Ramos (cell line): ENCODE data around the gene SAMD11.

ENCODE experiments used
- in situ Hi-C: fragments of 300-500 bp; cut with MboI; formaldehyde crosslinking; loops from one replicate; pipeline ENCODE4 v1.14.3; 2022; ENCODE audit warnings: low sequenced_read_pairs; ENCODE audit not compliant: unreplicated experiment

Gene SAMD11

DNA sequence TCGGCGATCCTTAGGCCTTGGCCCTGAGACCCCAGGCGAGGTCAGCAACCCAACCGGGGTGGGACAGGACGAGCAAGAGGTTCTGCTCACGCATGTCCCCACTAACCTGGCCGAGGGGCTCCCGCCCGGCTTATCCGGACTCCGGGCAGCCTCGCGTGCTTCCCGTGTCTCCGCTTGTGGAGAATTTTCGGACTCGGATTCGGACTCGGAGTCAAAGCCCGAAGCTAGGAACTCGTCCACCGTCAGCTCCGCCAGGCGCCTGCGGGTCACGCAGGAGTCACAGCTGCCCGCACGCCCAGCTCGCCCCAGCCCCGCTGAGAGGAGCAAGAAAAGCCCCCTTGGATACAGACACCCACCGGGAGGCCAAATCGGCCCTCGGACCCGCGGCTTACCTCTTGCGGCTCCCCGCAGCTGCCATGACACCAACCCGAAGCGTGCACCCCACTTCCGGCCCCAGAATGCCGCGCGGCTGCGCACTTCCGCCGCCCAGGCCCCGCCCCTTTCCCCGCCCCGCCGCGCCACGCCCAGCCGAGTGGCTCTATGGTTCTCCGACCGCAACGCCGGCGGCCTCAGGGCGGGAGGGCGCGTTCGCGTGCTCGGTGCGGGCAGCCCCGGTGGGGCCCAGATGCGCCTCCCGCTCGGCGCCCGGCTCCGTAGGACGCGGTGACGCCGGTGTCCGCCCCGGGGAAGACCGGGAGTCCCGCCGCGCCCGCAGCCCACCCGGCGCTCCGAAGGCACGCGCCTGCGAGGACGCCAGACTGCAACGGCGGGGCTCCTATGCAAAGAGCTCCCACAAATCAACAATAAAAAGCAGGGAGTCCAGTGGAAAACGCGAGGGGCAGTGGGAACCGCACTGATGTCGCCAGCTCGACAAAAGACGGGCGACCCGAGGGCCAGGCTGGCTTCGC is 35.4 kb downstream of the SAMD11 start, which contains the start of gene NOC2L:
Gene NOC2L (minus strand): TSS at position 434 of the 908 bp plus-strand sequence. CDS start 16 bp downstream, at position 418.
- in situ Hi-C loops = no loop called here

DNA sequence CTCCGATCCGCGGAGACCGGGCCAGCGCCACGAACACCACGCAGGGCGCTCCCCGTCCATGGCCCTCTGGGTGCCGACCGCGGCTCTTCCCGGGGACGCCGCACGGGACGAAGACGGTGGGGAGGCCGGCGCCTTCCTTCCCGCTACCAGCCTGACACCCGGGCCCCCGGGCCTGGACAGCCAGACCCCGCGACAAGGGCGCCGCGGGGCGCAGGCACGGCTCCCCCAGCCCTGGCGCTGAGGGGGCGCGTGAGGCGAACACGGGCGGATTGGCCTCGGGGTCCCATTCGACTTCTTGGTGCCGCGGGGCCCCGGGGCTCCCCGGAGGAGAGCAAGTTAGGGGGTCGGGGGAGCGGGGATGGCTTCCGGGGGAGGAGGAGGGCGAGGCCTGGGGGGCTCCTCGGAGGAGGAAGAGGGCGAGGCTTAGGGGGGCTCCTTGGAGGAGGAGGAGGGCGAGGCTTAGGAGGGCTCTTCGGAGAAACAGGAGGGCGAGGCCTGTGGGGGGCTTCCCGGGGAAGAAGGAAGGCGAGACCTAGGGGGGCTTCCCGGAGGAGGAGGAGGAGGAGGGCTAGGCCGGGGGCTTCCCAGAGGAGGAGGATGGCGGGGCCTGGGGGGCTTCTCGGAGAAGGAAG is 36.1 kb downstream of the SAMD11 start:
- in situ Hi-C loops = no loop called here

DNA sequence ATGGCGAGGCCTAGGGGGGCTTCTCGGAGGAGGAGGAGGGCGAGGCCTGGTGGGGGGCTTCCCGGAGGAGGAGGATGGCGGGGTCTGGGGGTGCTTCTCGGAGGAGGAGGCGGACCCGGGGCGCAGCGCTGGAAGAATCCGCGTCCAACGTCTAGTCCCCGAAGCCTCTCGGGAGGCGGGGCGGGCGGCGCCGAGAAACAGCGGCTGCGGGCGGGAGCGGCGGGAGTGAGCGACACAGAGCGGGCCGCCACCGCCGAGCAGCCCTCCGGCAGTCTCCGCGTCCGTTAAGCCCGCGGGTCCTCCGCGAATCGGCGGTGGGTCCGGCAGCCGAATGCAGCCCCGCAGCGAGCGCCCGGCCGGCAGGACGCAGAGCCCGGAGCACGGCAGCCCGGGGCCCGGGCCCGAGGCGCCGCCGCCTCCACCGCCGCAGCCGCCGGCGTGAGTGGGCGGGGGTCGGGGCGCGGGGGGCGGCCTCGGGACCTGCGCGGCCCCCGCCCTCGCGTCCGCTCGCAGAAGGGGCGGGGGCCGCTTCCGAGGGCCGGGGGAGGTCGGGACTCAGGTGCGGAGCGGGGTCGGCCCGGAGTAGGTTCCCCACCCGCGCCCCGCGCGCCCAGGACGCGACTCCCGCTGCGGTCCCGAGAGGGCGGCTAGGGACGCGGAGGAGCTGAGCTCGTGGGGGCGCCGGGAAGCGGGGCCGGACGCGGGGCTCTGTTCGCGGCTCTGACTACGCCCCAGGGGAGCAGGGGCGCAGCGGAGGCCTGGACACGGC is 36.8 kb downstream of the SAMD11 start, which contains the start of gene KLHL17:
Gene KLHL17 (plus strand): TSS at position 222 of the 769 bp plus-strand sequence. CDS start 110 bp downstream, at position 332.
- in situ Hi-C loops = no loop called here

DNA sequence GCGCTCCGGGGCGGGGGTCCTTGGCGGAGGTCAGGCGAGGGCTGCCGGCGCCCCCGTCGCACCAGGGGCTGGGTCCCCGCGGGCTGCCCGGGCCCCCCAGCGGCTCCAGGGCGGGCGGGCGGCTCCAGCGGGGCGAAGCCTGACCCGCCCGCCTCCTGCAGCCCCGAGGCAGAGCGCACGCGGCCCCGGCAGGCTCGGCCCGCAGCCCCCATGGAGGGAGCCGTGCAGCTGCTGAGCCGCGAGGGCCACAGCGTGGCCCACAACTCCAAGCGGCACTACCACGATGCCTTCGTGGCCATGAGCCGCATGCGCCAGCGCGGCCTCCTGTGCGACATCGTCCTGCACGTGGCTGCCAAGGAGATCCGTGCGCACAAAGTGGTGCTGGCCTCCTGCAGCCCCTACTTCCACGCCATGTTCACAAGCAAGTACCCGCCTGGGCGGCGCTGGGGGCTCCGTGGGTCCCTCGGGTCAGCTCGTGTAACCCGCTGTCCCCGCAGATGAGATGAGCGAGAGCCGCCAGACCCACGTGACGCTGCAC is 37.5 kb downstream of the SAMD11 start:
- in situ Hi-C loops = no loop called here

DNA sequence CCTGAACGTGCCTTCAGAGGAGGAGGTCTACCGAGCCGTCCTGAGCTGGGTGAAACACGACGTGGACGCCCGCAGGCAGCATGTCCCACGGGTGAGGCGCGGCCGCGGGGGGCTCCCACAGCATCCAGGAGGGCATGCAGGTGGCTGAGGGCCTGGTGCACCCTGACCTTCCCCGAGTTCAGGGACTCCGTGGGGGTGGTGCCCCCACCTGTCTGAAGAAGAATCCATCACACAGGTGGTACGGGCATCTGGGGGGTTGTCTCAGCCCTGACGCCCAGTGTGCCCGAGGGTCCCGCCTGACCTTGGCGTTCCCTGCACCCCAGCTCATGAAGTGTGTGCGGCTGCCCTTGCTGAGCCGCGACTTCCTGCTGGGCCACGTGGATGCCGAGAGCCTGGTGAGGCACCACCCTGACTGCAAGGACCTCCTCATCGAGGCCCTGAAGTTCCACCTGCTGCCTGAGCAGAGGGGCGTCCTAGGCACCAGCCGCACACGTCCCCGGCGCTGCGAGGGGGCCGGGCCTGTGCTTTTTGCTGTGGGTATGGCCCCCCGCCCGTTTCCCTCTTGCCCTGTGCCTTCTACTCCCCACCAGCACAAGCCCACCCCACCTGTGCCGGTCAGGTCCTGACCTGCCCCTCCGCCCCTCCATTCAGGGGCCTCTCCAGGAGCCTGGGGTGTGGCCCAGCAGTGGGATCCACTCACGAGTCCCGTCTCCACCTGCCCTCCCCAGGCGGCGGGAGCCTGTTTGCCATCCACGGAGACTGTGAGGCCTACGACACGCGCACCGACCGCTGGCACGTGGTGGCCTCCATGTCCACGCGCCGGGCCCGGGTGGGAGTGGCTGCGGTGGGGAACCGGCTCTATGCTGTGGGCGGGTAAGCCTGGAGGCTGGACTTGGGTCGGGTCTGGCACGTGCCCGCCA is 38.9 kb downstream of the SAMD11 start:
- in situ Hi-C loops = no loop called here

DNA sequence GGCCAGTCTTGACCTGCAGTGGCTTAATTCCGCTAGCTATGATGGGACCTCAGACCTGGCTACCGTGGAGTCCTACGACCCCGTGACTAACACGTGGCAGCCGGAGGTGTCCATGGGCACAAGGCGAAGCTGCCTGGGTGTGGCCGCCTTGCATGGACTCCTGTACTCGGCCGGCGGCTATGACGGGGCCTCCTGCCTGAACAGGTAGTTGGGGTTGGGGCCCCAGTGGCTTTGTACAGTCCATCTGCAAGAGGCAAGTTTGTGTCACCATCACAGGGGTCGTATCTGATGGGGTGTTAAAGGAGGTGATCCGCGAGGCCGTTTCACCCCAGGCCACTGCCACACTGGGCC is 39.6 kb downstream of the SAMD11 start:
- in situ Hi-C loops = no loop called here

DNA sequence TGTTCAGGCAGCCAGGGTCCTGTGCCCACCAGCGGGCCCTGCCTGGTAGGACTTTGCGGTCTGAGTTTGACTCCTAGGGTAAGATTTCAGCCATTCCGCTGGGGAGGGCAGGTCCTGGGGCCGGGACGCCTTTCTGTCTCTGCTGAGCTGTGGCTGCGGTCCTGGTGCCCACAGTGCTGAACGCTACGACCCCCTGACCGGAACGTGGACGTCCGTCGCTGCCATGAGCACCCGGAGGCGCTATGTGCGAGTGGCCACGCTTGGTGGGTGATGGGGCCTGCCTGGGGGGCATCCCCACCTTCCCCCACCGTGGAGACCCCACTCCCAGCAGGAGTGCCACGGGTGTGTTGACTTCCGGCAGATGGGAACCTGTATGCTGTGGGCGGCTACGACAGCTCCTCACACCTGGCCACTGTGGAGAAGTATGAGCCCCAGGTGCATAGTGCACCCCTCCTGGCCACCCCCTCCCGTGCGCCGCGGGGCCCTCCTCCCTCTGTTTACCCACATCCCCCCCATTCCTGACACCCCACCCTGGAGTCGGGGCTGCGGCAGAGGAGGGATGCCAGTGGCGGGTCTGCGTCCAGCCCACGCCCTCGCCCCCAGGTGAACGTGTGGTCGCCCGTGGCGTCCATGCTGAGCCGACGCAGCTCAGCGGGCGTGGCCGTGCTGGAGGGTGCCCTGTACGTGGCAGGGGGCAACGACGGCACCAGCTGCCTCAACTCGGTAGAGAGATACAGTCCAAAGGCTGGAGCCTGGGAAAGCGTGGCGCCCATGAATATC is 40.2 kb downstream of the SAMD11 start:
- in situ Hi-C loops = no loop called here

DNA sequence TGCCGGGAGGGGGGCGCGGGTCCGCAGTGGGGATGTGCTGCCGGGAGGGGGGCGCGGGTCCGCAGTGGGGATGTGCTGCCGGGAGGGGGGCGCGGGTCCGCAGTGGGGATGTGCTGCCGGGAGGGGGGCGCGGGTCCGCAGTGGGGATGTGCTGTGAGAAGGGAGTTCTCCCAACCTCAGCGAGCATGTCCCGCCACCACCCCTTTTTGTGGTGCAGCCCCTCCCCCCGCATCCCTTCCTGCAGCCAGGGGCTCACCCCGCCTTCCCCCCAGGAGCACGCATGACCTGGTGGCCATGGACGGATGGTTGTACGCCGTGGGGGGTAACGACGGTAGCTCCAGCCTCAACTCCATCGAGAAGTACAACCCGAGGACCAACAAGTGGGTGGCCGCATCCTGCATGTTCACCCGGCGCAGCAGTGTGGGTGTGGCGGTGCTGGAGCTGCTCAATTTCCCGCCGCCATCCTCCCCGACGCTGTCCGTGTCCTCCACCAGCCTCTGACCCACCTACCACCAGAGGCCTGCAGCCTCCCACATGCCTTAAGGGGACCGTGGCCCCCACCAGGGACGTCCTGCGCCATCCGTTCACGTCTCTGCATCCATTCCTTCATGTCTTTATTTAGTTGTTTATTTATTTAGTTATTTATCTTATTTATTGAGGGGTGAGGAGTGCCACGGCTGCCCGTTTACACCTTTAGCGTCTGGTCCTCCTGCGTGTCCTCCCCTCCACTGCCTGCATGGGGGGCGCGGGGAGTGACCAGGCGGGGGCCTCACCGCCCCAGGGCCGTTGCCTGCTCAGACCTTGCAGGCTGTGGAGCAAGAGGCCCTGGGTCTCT is 41.2 kb downstream of the SAMD11 start:
- in situ Hi-C loops = no loop called here

DNA sequence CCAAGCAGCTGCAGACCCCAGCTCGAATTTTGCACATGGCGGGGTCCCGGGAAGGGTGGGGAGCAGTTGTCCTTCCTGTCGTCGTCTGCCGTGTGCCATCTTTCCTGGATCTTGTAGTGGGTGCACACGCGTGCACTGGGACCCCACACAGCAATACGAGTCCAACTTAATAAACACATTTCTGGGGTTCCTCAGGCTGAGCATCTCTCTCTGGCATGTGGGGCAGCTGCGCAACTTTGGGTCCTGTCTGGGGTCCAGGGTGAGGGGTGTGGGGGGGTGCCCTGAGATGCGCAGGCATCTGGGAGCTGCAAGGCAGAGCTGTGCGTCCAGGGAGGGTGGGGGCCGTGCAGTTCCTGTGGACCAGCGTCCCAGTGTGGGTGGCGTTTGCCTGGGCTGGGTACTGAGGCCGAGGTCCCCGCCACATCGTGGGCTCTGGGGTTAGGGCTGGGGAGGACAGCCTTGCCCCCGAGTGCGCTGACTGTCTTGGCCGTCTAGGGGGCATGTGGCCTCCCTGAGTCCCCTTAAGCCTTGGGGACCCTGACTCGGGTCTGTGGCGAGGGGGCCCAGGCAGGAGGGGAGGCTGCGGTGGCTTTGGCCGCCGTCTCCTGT is 41.9 kb downstream of the SAMD11 start:
- in situ Hi-C loops = no loop called here

DNA sequence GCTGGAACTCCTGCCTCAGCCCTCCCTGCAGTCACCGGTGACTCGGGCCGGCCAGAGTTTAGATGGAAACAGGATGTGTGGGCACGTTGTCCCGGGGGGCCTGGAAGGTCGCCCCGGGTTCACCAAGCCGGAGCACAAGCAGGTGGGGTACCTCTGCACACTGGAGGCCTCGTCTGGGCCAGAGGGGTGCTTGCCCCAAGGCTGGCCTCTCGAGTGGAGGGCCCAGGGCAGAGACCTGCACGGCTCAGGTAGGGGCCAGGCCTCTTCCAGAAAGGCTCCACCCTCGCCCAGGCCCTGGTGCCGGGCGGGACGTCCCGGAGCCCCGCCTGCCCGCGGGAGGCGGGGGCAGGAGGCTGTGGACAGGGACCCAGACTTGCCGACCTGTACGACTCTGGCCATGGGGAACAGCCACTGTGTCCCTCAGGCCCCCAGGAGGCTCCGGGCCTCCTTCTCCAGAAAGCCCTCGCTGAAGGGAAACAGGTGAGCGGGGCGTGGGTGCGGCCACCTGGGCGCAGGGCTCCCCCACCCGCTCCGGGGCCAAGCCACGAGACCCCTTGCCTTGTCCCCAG is 42.5 kb downstream of the SAMD11 start, which contains the start of gene PLEKHN1:
Gene PLEKHN1 (plus strand): TSS at position 348 of the 569 bp plus-strand sequence. CDS start 50 bp downstream, at position 398.
- in situ Hi-C loops = no loop called here

DNA sequence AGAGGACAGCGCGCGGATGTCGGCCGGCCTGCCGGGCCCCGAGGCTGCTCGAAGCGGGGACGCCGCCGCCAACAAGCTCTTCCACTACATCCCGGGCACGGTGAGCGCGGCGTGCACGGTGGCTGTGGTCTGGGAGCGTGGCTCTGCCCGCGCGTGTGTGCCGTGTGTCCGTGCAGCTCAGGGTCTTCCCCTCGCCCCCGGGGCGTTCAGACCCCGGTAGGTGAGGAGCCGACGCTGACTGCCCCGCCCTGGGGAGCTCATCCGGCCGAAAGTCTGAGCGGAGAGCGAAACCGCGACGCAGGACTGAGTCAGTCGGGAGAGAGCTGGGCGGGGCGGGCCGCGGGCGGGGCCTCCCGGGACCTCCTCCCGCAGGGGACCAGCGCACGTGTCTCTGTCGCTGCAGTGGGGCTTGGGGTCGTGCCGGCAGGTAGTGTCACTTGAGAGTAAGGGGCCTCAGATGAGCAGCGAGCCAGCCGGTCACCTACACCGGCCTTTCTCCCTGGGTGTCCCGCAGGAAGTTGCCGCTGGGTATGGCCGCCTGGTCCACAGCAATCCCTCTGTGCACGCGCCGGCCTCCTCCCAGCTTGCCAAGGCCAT is 43.1 kb downstream of the SAMD11 start:
- in situ Hi-C loops = no loop called here

DNA sequence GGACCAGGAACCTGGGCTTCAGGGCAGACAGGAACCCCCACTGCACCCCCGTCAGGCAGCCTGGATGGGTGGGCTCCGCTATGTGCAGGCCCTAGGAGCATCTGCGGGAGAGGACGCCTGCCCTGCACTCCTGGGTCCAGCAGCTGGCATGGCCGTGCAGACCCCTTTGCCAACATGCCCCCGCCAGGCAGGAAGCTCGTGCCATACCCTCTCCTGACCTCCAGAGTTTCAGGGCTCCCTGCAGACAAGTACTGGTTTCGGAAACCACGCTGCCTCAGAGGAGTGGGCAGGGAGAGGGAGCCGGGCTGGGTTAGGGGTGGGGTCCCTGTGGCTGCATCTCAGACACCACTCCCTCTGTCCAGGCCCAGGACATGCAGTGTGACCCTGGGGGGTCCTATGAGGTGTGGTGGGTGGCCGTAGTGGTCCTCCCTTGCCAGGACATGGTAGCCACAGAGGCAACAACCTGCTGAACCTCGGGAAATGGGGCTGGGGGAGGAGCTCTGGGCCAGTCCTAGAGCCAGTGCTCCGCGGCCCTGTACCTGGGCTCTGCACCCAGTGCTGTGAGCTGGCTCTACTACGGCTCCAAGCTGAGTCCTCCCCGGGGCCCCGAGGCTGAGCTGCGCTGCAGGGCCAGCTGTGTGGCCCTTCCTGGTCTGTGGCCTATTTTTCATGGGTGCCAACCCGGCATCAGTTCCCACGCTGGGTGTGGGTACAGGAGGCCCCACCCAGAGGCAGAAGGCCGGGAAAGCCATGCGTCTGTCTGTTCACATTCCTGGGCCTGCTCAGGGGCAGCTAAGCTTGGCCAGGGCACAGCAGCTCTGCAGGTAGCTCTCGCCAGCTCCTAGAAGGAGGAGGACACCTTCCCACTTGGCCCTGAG is 44.0 kb downstream of the SAMD11 start:
- in situ Hi-C loops = no loop called here

DNA sequence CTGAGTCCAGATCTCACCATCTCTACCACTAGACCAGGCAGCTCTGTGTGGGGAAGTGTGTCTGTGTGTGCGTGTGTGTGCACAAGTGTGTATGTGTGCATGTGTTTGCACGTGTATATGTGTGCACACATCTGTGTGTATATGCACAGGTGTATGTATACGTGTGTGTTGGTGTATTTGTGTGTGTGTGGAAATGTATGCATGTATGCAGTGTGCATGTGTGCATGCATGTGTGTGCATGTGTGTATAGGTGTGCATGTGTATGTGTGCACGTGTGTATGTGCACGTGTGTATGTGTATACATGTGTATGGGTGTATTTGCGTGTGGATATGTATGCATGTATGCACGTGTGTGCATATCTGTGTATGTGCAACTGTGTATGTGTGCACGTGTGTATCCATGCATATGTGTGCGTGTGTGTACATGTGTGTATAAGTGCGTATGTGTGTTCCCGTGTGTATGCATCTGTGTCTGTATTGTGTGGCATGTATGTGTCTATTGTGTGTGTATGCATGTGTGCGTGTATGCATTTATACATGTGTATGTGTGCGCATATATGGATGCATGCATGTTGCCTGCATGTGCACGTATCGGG is 45.6 kb downstream of the SAMD11 start:
- in situ Hi-C loops = no loop called here

DNA sequence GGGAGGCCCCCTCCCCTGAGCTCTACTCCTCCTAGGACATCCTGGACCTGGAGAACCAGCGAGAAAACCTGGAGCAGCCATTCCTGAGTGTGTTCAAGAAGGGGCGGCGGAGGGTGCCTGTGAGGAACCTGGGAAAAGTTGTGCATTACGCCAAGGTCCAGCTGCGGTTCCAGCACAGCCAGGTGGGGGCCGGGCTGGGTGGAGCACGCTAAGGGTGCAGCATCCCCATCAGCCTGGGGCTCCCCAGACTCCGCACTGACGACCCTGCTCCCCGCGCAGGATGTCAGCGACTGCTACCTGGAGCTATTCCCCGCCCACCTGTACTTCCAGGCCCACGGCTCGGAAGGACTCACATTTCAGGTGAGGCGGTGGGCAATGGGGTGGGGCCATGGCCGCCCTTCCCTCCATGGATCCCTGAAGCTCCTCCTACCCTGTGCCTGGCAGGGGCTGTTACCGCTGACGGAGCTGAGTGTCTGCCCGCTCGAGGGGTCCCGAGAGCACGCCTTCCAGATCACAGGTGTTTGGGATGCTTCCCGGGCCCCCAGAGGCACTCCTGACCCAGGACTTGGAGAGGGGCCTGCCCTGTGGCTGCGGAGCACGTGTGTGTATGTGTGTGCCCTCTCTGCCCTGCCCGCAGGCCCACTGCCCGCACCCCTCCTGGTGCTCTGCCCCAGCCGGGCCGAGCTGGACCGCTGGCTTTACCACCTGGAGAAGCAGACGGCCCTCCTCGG is 46.7 kb downstream of the SAMD11 start:
- in situ Hi-C loops = no loop called here
